Omental fat pad (tissue), 4 donors: ENCODE measurements around the gene RUVBL1. TPM values are rescaled to one million over a fixed set of nuclear protein-coding genes. Genes with fewer than 3 reads are reported as not detected.

Experiments
- ATAC-seq: fragments of 150-250 bp; one replicate; pipeline ENCODE4 v1.9.1; 2016; ENCODE audit warnings: mild to moderate bottlenecking, moderate library complexity; ENCODE audit not compliant: low FRiP score
- DNase-seq: peaks from one replicate; pipeline ENCODE4 v3.0.0-alpha.2; 2019; ENCODE audit warnings: low spot score
- small RNA-seq: library from RNA; depleted of rRNA; stranded (forward); fragments of <200 nt; gene quantifications from one replicate; pipeline ENCODE3, GENCODE V24; 2016
- total RNA-seq, 4 donors: library from RNA; depleted of rRNA; stranded (reverse); fragments of >200 nt; gene quantifications; one replicate each; pipeline ENCODE4 v1.1.0, GENCODE V29; 2016
- TF ChIP-seq, protein P1 (sequence below), 3 donors: fragments of 450-650 bp; IDR thresholded peaks; one replicate each; pipeline ENCODE4 v1.5.1; 2016 to 2017; ENCODE audit warnings: antibody characterized with exemption in 3 of 3, mild to moderate bottlenecking in 3 of 3, moderate library complexity in 2 of 3

Gene RUVBL1
- total RNA-seq, 4 donors from 2014 or later: 27.1 to 36.8 (median 30.0) TPM

DNA sequence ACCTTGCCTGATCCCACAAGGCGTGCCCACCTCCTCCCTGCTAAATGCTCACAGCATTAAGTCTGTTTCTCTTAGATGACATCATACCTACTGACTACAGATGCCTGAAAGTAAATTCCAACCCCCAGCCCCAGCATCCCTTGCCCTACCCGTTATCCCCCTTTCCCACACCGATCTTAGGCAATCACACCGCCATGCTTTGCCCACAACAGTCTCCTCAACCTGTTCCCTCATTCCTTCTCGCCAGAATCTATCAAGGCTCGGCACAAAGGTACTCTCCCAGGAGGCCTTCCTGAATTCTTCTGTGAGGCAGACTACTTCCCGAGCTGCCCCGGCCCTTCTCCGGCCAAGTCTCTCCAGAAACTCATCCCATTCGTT lies 72.2 kb downstream of the RUVBL1 start:
- ATAC-seq: no peak
- TF ChIP-seq, protein P1, sequence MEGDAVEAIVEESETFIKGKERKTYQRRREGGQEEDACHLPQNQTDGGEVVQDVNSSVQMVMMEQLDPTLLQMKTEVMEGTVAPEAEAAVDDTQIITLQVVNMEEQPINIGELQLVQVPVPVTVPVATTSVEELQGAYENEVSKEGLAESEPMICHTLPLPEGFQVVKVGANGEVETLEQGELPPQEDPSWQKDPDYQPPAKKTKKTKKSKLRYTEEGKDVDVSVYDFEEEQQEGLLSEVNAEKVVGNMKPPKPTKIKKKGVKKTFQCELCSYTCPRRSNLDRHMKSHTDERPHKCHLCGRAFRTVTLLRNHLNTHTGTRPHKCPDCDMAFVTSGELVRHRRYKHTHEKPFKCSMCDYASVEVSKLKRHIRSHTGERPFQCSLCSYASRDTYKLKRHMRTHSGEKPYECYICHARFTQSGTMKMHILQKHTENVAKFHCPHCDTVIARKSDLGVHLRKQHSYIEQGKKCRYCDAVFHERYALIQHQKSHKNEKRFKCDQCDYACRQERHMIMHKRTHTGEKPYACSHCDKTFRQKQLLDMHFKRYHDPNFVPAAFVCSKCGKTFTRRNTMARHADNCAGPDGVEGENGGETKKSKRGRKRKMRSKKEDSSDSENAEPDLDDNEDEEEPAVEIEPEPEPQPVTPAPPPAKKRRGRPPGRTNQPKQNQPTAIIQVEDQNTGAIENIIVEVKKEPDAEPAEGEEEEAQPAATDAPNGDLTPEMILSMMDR (IDR thresholded peaks at IDR 0.05): no peak
- DNase-seq: no peak

DNA sequence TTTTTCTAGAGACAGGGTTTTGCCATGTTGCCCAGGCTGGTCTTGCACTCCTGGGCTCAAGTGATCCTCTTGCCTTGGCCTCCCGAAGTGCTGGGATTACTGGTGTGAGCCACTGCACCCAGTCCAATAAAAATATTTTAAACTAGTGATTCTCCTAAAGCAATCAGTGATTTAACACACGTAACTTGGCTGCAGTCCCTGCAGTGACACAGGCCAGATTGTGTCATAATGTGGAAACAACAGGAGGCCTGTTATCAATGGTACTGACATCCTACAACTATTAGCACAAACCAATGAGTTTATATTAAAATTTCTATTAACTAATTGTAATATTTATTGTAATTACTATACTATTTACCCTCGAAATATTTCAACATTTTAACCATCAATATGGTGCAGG lies 73.0 kb downstream of the RUVBL1 start:
- TF ChIP-seq, protein P1 (IDR thresholded peaks at IDR 0.05): no peak
- DNase-seq (no peak), ATAC-seq (no peak)

DNA sequence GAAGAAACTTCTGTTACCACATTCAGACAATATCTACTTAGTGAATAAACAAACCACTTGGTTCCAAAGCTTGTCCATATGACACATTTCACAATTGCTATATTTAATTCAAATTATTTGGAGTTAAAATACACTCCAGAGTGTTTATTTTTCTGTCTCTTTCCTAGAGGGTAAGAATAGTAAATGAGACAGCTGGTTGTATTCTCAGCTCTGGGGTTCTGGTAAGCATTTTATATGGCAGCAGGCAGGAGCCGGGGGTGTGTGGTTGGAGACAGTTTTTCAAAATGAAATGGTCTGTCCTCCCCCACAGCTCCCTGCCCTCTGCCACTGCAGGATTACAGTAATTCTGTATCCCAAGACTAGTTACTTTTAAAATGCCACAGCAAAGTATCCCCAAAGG lies 82.3 kb downstream of the RUVBL1 start:
- TF ChIP-seq, protein P1 (IDR thresholded peaks at IDR 0.05): no peak
- ATAC-seq (no peak), DNase-seq (no peak)

DNA sequence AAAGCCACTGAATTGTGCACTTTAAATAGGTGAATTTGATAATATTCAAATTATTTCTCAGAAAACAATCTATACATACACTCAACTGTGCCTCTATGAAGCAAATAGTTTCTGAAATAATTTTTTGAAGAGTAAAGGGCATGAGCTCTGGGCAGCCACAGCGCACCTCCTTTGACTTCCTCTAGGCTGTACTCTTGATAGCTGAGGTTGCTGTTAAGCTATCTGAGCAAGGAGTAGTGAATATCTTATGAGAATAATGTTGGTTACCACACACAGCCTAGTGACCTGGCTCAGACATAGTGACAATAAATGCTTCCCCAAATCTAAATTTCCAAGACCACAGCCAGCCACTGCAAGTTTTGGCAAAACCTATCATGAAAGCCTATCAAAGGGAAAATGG lies 83.0 kb downstream of the RUVBL1 start:
- ATAC-seq: no peak
- DNase-seq: no peak
- TF ChIP-seq, protein P1 (IDR thresholded peaks at IDR 0.05): no peak

DNA sequence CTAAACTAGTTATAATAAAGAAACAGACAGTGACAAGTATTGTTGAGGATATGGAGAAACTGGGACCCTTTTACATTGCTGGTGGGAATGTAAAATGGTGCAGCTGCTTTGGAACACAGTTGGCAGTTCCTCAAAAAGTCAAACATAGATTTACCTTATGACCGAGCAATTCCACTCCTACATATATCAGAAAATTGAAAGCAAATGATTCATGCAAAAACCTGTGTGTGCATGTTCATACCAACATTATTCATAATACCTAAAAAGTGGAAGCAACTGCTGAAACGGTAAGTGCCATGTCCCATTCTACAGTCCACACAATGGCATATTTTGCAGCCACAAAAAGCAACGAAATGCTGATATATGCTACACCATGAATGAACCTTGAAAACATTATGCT lies 83.6 kb downstream of the RUVBL1 start:
- DNase-seq (no peak), ATAC-seq (no peak)
- TF ChIP-seq, protein P1 (IDR thresholded peaks at IDR 0.05): no peak

DNA sequence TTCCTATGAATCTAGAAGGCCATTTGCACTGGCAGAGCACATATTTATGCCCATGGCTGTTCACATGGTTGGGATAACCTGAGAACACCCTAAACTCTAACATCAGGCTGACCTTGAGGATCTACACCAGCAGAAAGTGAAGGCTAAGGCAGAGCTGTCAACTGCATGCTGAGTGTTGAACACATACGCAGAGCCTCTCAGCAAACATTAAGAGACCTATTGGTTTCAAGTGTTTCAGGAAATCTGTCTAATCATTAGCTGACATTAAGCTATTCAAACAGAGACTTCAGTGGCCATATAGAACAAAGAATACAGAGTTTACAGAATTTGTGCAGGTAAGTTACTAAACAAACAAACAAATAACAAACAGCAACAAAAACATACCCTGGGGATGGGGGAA lies 87.5 kb downstream of the RUVBL1 start:
- TF ChIP-seq, protein P1 (IDR thresholded peaks at IDR 0.05): no peak
- ATAC-seq (no peak), DNase-seq (no peak)

DNA sequence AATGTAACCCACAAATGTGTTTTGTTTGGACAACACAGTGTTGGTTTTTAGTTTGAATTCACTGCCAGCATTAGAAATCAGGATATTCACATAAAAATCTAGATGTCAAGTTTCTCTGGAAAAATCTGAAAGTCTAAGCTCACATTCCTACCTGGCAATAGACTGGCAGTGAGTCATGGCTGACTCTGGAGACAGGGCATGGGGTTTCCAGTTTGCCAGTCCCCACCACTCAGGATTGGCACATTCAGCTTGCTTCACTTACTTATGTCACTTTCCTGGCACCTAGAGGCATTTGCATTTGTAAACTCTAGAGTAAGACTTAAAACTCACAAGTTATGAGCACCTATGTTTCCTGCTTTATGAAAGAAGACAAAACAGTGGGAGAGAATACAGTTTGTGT lies 90.5 kb downstream of the RUVBL1 start:
- ATAC-seq: no peak
- TF ChIP-seq, protein P1 (IDR thresholded peaks at IDR 0.05): no peak

More for the DNA sequence above, 90.5 kb downstream of the RUVBL1 start:
- no peak for DNase-seq

Small RNA genes lying within 50 kb of the gene (small RNA-seq; reads per million reads assigned to genes)
- not detected for gene RNU2-37P
- gene RNU6-823P: not detected

Other genes starting within 250 kb of the RUVBL1 start
- 1 to 10 TPM in 1 of 4 donors, under 1 TPM in 3; 0.48 to 1.9 (median 0.60) TPM for gene KBTBD12, start 208.6 kb downstream of the RUVBL1 start, total RNA-seq
- gene SEC61A1, start 71.4 kb downstream of the RUVBL1 start, total RNA-seq: 100 to 1,000 TPM; 125 to 208 (median 203) TPM
- 10 to 100 TPM; 11.7 to 23.0 (median 14.9) TPM for gene EEFSEC, start 29.7 kb upstream of the RUVBL1 start, total RNA-seq